Measurements from ENCODE around the gene GMCL1.
"Not testable (repeated sequence)": the region's sequence is repeated elsewhere in the genome, so short reads cannot be mapped to it uniquely, and the experiment has no call there.

Gene GMCL1

GRCh38 chr2:69863298-69863697, 33.8 kb downstream of the GMCL1 start:
- Histone ChIP-seq H3K9me3 (ENCODE audit: severe bottlenecking) (no peaks in the 10 kb centered on the region), H3K4me1 (ENCODE audit: insufficient read depth, poor library complexity, severe bottlenecking) (no peaks in the 10 kb centered on the region), H3K4me3 (ENCODE audit: severe bottlenecking) (no peak overlapping the region), H3K27ac (ENCODE audit: poor library complexity, severe bottlenecking) (no peak overlapping the region), H3K36me3 (ENCODE audit: low read depth) (peaks cover 49% of the 10 kb centered on the region), H3K27me3 (ENCODE audit: insufficient read depth, poor library complexity, severe bottlenecking) (no peaks in the 10 kb centered on the region)
- no peak for DNase-seq (ENCODE audit: low spot score)
- TF ChIP-seq CTCF (IDR thresholded peaks at IDR 0.05; ENCODE audit: poor library complexity, severe bottlenecking), result no peak
- no peak for ATAC-seq (ENCODE audit: low read depth)

GRCh38 chr2:69888451-69888850, 59.0 kb downstream of the GMCL1 start:
- H3K27me3 ChIP-seq (ENCODE audit: insufficient read depth, poor library complexity, severe bottlenecking), result no peaks in the 10 kb centered on the region
- no peaks in the 10 kb centered on the region for H3K4me1 ChIP-seq (ENCODE audit: insufficient read depth, poor library complexity, severe bottlenecking)
- H3K27ac ChIP-seq (ENCODE audit: poor library complexity, severe bottlenecking), result no peak overlapping the region
- no peak for TF ChIP-seq CTCF (IDR thresholded peaks at IDR 0.05; ENCODE audit: poor library complexity, severe bottlenecking)
- DNase-seq (ENCODE audit: low spot score) (no peak), ATAC-seq (ENCODE audit: low read depth) (no peak)
- H3K9me3 ChIP-seq (ENCODE audit: severe bottlenecking), result peaks cover 3% of the 10 kb centered on the region
- no peak overlapping the region for H3K4me3 ChIP-seq (ENCODE audit: severe bottlenecking)
- H3K36me3 ChIP-seq (ENCODE audit: low read depth), result no peaks in the 10 kb centered on the region

GRCh38 chr2:69889302-69889701, 59.8 kb downstream of the GMCL1 start:
- ATAC-seq (ENCODE audit: low read depth) (no peak), DNase-seq (ENCODE audit: low spot score) (no peak)
- no peak for TF ChIP-seq CTCF (IDR thresholded peaks at IDR 0.05; ENCODE audit: poor library complexity, severe bottlenecking)
- Histone ChIP-seq H3K27ac (ENCODE audit: poor library complexity, severe bottlenecking) (no peak overlapping the region), H3K4me3 (ENCODE audit: severe bottlenecking) (no peak overlapping the region), H3K4me1 (ENCODE audit: insufficient read depth, poor library complexity, severe bottlenecking) (no peaks in the 10 kb centered on the region), H3K9me3 (ENCODE audit: severe bottlenecking) (peaks cover 3% of the 10 kb centered on the region), H3K36me3 (ENCODE audit: low read depth) (no peaks in the 10 kb centered on the region), H3K27me3 (ENCODE audit: insufficient read depth, poor library complexity, severe bottlenecking) (no peaks in the 10 kb centered on the region)

- no peaks in the 10 kb centered on the region for H3K4me1 ChIP-seq (ENCODE audit: insufficient read depth, poor library complexity, severe bottlenecking)
- no peaks in the 10 kb centered on the region for H3K27me3 ChIP-seq (ENCODE audit: insufficient read depth, poor library complexity, severe bottlenecking)
- peaks cover 3% of the 10 kb centered on the region for H3K9me3 ChIP-seq (ENCODE audit: severe bottlenecking)
- H3K4me3 ChIP-seq (ENCODE audit: severe bottlenecking), result no peak overlapping the region
- H3K27ac ChIP-seq (ENCODE audit: poor library complexity, severe bottlenecking), result no peak overlapping the region
- DNase-seq (ENCODE audit: low spot score) (no peak), ATAC-seq (ENCODE audit: low read depth) (no peak)
- H3K36me3 ChIP-seq (ENCODE audit: low read depth), result peaks cover 12% of the 10 kb centered on the region
- no peak for TF ChIP-seq CTCF (IDR thresholded peaks at IDR 0.05; ENCODE audit: poor library complexity, severe bottlenecking)
These were observed 61.4 kb downstream of the GMCL1 start for GRCh38 chr2:69890881-69891280.

GRCh38 chr2:69892838-69893424, 63.5 kb downstream of the GMCL1 start:
- peak overlapping the region; percentile 56 for H3K27ac ChIP-seq (ENCODE audit: poor library complexity, severe bottlenecking)

More at GRCh38 chr2:69892838-69893424, 63.5 kb downstream of the GMCL1 start:
- not testable (repeated sequence) for ATAC-seq (ENCODE audit: low read depth); H3K4me1 ChIP-seq (ENCODE audit: insufficient read depth, poor library complexity, severe bottlenecking); H3K27me3 ChIP-seq (ENCODE audit: insufficient read depth, poor library complexity, severe bottlenecking); DNase-seq (ENCODE audit: low spot score); H3K9me3 ChIP-seq (ENCODE audit: severe bottlenecking); H3K4me3 ChIP-seq (ENCODE audit: severe bottlenecking)
- H3K36me3 ChIP-seq (ENCODE audit: low read depth), result peaks cover 32% of the 10 kb centered on the region
